GM06990 (cell line): ENCODE measurements around the gene TRIM25.

Experiments
- DNase-seq: peaks from one replicate; pipeline ENCODE4 v3.0.0-alpha.2; 2011; ENCODE audit not compliant: insufficient read length; ENCODE audit errors: extremely low read depth
- H3K27me3 ChIP-seq: replicated peaks from 2 replicates; pipeline ENCODE4 v1.6.0; 2011; ENCODE audit warnings: low read length; ENCODE audit not compliant: control insufficient read depth, insufficient read depth
- H3K36me3 ChIP-seq: 2 replicates; pipeline ENCODE4 v1.5.1; 2011; ENCODE audit warnings: low read length; ENCODE audit not compliant: control insufficient read depth, insufficient read depth
- H3K4me3 ChIP-seq: replicated peaks from 2 replicates; pipeline ENCODE4 v1.5.1; 2011; ENCODE audit warnings: low read depth, mild to moderate bottlenecking, control low read depth, low read length
- TF ChIP-seq, protein P1 (sequence below): IDR thresholded peaks from 2 replicates; pipeline ENCODE4 v1.5.1; 2011; ENCODE audit warnings: low read length, control low read depth, mild to moderate bottlenecking, inconsistent platforms; ENCODE audit not compliant: insufficient read depth, poor library complexity, severe bottlenecking

TRIM25 gene, protein sequence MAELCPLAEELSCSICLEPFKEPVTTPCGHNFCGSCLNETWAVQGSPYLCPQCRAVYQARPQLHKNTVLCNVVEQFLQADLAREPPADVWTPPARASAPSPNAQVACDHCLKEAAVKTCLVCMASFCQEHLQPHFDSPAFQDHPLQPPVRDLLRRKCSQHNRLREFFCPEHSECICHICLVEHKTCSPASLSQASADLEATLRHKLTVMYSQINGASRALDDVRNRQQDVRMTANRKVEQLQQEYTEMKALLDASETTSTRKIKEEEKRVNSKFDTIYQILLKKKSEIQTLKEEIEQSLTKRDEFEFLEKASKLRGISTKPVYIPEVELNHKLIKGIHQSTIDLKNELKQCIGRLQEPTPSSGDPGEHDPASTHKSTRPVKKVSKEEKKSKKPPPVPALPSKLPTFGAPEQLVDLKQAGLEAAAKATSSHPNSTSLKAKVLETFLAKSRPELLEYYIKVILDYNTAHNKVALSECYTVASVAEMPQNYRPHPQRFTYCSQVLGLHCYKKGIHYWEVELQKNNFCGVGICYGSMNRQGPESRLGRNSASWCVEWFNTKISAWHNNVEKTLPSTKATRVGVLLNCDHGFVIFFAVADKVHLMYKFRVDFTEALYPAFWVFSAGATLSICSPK

DNA sequence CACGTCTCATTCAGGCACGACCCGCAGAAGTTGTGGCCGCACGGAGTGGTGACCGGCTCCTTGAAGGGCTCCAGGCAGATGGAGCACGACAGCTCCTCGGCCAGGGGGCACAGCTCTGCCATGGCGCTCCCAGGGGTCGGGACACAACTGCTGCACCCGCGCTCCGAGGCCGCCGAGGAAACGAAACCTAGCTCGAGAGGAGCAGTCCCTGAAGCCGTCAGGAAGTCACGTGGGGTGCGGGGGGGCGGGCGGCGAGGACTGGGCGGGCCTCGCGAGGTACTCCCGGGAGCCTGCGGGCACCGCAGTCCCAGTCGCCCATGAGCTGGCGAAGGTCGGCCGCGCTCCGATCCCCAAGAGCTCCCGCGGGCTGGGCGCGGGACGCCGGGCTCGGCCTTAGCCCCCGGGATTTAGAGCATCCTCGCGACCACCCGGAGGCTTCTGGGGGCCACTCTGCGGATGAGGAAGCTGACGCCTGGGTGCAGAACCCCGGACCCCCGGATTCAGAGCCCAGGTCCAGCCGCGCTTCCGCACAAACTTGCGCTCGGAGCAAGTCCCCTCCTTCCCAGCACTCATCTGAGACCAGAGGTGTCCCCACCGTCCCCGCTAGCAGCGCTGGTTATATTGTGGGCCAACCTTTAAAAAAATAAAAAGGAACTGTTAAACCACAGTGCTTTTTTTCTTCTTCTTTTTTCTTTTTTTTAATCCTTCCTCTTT lies at the start of gene TRIM25:
Gene TRIM25 (minus strand): TSS at position 183 of the 714 bp plus-strand sequence. CDS start 61 bp downstream, at position 122.
- peak within 1 kb of the TSS; percentile 96 for H3K4me3 ChIP-seq
- H3K27me3 ChIP-seq, result no peaks in the 10 kb centered on the region
- TF ChIP-seq, protein P1, sequence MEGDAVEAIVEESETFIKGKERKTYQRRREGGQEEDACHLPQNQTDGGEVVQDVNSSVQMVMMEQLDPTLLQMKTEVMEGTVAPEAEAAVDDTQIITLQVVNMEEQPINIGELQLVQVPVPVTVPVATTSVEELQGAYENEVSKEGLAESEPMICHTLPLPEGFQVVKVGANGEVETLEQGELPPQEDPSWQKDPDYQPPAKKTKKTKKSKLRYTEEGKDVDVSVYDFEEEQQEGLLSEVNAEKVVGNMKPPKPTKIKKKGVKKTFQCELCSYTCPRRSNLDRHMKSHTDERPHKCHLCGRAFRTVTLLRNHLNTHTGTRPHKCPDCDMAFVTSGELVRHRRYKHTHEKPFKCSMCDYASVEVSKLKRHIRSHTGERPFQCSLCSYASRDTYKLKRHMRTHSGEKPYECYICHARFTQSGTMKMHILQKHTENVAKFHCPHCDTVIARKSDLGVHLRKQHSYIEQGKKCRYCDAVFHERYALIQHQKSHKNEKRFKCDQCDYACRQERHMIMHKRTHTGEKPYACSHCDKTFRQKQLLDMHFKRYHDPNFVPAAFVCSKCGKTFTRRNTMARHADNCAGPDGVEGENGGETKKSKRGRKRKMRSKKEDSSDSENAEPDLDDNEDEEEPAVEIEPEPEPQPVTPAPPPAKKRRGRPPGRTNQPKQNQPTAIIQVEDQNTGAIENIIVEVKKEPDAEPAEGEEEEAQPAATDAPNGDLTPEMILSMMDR, result no peak

DNA sequence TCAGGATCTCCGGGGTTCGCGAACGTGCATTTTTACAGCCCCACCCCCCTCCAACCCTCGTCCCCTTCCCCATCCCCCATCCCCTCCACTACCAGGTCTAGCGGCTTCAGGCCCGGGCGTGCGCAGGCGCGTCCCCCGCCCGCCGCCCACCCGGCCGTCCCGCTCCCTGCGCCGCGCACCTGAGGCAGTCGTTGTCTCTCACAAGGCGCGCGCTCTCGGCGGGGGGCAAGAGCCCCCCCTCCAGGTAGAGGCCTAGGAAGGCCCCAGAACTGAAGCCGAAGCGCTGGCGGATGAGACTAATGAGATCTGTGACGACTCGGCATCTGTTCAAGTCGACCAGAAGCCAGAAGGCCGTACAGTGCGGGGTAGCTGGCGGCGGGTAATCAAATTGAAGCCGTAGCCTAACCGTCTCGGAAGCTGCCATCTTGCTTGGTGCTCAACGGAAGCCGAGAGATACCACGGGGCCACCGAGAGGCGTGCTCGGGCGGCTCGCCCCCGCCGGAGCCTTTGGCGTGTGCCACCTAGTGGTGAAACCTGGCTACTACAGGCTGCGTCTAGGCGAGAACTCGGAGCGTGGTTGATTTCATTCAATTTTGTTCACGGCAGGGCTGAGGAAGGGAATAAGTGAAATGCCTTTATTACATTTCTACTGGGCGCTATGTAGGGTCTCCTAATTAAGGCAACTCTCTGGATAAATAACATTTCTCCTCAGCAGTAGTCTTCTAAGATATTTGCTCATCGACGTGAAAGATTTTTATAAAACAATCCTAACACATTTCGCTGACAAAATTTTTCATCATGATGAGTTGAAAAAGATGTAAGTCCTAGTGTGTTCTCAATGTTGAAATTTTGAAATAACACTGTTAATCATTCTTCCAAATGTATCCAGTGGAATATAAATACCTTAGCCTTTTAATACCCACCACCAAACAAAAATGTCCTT lies 47.0 kb upstream of the TRIM25 start, which contains the start of gene COIL:
Gene COIL (minus strand): TSS at position 455 of the 943 bp plus-strand sequence. CDS start 31 bp downstream, at position 424.
- peak; percentile 91 for DNase-seq
- TF ChIP-seq, protein P1, result peak; percentile 99

More for the DNA sequence above, at the start of gene TRIM25:
- DNase-seq, result peak; percentile 93
- H3K36me3 ChIP-seq, result peaks cover 3% of the 10 kb centered on the region

DNA sequence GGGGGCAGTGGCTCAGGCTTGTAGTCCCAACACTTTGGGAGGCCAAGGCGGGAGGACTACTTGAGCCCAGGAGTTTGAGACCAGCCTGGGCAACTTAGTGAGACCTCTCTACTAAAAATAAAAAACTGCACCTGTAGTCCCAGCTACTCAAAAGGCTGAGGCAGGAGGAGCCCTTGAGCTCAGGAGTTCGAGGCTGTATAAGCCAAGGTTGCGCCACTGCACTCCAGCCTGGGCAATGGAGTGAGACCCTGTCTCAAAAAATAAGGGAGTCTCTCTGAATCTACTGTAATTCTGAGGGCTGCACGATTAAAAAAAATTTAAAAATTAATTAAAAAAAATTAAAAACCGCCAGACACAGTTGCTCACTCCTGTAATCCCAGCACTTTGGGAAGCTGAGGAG lies 43.1 kb upstream of the TRIM25 start:
- no peak for DNase-seq
- TF ChIP-seq, protein P1, result no peak
- no peak overlapping the region for H3K4me3 ChIP-seq
- H3K27me3 ChIP-seq, result no peaks in the 10 kb centered on the region
- no peaks in the 10 kb centered on the region for H3K36me3 ChIP-seq

More for the DNA sequence above, 47.0 kb upstream of the TRIM25 start, which contains the start of gene COIL:
- Histone ChIP-seq H3K36me3 (no peaks in the 10 kb centered on the region), H3K27me3 (no peaks in the 10 kb centered on the region), H3K4me3 (peak within 1 kb of the TSS; percentile 64)

DNA sequence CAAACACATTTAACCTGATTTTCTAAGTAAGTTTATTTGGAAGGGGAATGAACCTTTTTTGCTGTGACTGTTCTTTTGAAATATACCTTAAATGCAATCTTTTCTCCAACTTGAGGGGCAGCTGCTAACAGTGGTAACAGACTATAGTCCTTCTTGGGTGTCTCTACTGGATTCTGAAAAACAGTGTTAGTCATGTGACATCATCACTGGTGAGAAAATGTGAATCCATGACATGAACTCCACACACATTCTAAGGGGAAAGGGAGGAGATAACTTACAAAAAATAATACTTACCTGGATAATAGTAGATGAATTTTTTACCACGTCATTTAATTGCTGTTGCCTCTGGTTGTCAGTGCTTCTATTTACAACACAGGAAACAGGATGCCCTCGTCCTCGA lies 35.7 kb upstream of the TRIM25 start:
- H3K36me3 ChIP-seq, result peaks cover 5% of the 10 kb centered on the region
- TF ChIP-seq, protein P1, result no peak
- no peaks in the 10 kb centered on the region for H3K27me3 ChIP-seq
- no peak for DNase-seq
- no peak overlapping the region for H3K4me3 ChIP-seq

DNA sequence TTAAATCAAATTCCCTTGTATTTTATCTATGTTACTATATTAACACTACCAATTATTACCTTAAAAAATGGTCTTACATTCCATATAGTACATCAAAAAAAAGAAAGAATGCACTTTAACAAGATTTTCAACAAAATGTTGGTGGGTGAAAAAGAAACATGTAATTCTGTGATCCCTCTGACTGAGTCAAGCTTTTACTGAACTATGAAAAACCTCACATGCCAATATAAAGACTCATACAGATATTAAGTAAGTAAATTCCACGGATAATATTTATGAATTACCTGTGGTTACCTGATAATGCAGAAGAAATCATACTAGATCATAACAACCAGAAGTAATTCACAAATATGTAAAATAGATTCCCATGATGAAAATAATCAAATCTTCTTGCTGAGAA lies 34.6 kb upstream of the TRIM25 start:
- TF ChIP-seq, protein P1, result no peak
- peaks cover 5% of the 10 kb centered on the region for H3K36me3 ChIP-seq

More for the DNA sequence above, 34.6 kb upstream of the TRIM25 start:
- no peaks in the 10 kb centered on the region for H3K27me3 ChIP-seq
- DNase-seq, result no peak
- no peak overlapping the region for H3K4me3 ChIP-seq
